HepG2 (cell line): Measurements from ENCODE around the gene RTEL1. TPM values are rescaled to one million over a fixed set of nuclear protein-coding genes. Genes with fewer than 3 reads are reported as not detected.

Experiments used
- ATAC-seq: fragments of 200-7000 bp; cut with Tn5 transposase; 3 replicates; pipeline ENCODE4 v1.9.1; 2020; ENCODE audit warnings: mild to moderate bottlenecking, moderate library complexity
- BruUV-seq: library from RNA; stranded (reverse); fragments of 400-500 nt; replicated peaks from 2 replicates; lab custom pipeline; 2021; lab: Mats Ljungman, UMichigan
- CTCF ChIA-PET: fragments of 300-600 bp; formaldehyde crosslinking; extraction: SDS; loops from one replicate; lab custom pipeline; 2021; ENCODE audit warnings: low total read pairs, inconsistent platforms, low intra/inter-chr PET ratio; lab: Yijun Ruan, JAX
- POLR2A ChIA-PET: fragments of 350-600 bp; sonication (Branson Sonifier 250); formaldehyde crosslinking; loops from one replicate; lab custom pipeline; 2020; ENCODE audit warnings: antibody characterized with exemption, inconsistent platforms; lab: Yijun Ruan, JAX
- DNase-seq: peaks from one replicate; pipeline ENCODE4 v3.0.0-alpha.2; 2015; ENCODE audit warnings: low spot score
- FAIRE-seq: peaks from 3 replicates; lab custom pipeline; 2011; peaks lifted over from hg19 to GRCh38; lab: Jason Lieb, UNC
- H2AFZ ChIP-seq: one replicate; pipeline ENCODE4 v1.6.1; 2011; ENCODE audit warnings: low read length, inconsistent platforms
- H3K27ac ChIP-seq: fragments of 300-600 bp; 3 replicates; pipeline ENCODE4 v1.8.0; 2011; ENCODE audit warnings: mixed run types, mild to moderate bottlenecking, mixed read lengths, low read length, inconsistent platforms; ENCODE audit not compliant: insufficient read depth; ENCODE audit errors: extremely low read length
- H3K27me3 ChIP-seq, 2 experiments: fragments of 200-600 bp in 1 of 2; 2 replicates in 1 of 2; 3 replicates in 1 of 2; pipeline versions ENCODE4 v1.6.0 to v1.8.0; 2011; ENCODE audit warnings: low read length in 2 of 2, mild to moderate bottlenecking in 2 of 2, moderate library complexity in 2 of 2, inconsistent platforms in 1 of 2; ENCODE audit not compliant: insufficient read depth in 2 of 2, control insufficient read depth in 1 of 2
- H3K36me3 ChIP-seq, 2 experiments: fragments of 200-600 bp in 1 of 2; replicated peaks in 1 of 2; 2 replicates in 1 of 2; 3 replicates in 1 of 2; pipeline versions ENCODE4 v1.5.1 to v1.8.0; 2011; ENCODE audit warnings: low read length in 2 of 2, inconsistent platforms in 1 of 2; ENCODE audit not compliant: insufficient read depth in 2 of 2, control insufficient read depth in 1 of 2
- H3K4me1 ChIP-seq: 2 replicates; pipeline ENCODE4 v1.5.1; 2012; ENCODE audit warnings: low read length, inconsistent platforms; ENCODE audit not compliant: insufficient read depth
- H3K4me2 ChIP-seq: 2 replicates; pipeline ENCODE4 v1.6.0; 2011; ENCODE audit warnings: low read depth, low read length, inconsistent platforms
- H3K4me3 ChIP-seq, 3 experiments: fragments of 200-600 bp in 1 of 3; sonication (generic), shearing (Covaris generic) in 1 of 3; replicated peaks in 1 of 3; 2 replicates each; pipeline ENCODE4 v1.5.1; 2011 to 2016; ENCODE audit warnings: low read length in 3 of 3, inconsistent platforms in 2 of 3, low read depth in 2 of 3, mild to moderate bottlenecking in 2 of 3, control low read depth in 1 of 3, mixed read lengths in 1 of 3; ENCODE audit not compliant: insufficient read depth in 1 of 3
- H3K79me2 ChIP-seq: one replicate; pipeline ENCODE4 v1.6.1; 2011; ENCODE audit warnings: low read length, inconsistent platforms; ENCODE audit not compliant: insufficient read depth
- H3K9ac ChIP-seq: 2 replicates; pipeline ENCODE4 v1.6.0; 2011; ENCODE audit warnings: mild to moderate bottlenecking, low read depth, low read length, inconsistent platforms; ENCODE audit not compliant: insufficient read depth
- H3K9me3 ChIP-seq: 2 replicates; pipeline ENCODE4 v1.5.1; 2012; ENCODE audit warnings: mild to moderate bottlenecking, low read length
- H4K20me1 ChIP-seq: 2 replicates; pipeline ENCODE4 v1.6.0; 2011; ENCODE audit warnings: inconsistent platforms, mild to moderate bottlenecking, low read length, moderate library complexity; ENCODE audit not compliant: insufficient read depth
- AGO2 ChIP-seq: fragments of 200-400 bp; formaldehyde crosslinking; optimal IDR thresholded peaks from 2 replicates; pipeline ENCODE3; 2017; ENCODE audit warnings: mild to moderate bottlenecking, low read depth, low read length, moderate library complexity
- FIP1L1 ChIP-seq: fragments of 200-400 bp; formaldehyde crosslinking; IDR thresholded peaks from 2 replicates; pipeline ENCODE4 v1.6.1; 2018; ENCODE audit warnings: low read depth, mild to moderate bottlenecking, low read length, moderate library complexity, borderline replicate concordance; ENCODE audit not compliant: insufficient read depth
- GLI4 ChIP-seq: sonication (generic); formaldehyde crosslinking; IDR thresholded peaks from 2 replicates; pipeline ENCODE4 v1.5.1; 2020; ENCODE audit warnings: missing genetic modification reagents, mild to moderate bottlenecking, moderate library complexity, borderline replicate concordance
- GPBP1L1 ChIP-seq: sonication (generic); formaldehyde crosslinking; IDR thresholded peaks from 2 replicates; pipeline ENCODE4 v1.5.0; 2020; ENCODE audit warnings: mild to moderate bottlenecking, missing genetic modification reagents
- HHEX ChIP-seq: IDR thresholded peaks from 2 replicates; pipeline ENCODE4 v1.6.1; 2016; ENCODE audit warnings: control low read depth
- HNF4G ChIP-seq, 2 experiments: sonication (generic) in 1 of 2; formaldehyde crosslinking in 1 of 2; IDR thresholded peaks; 2 replicates each; pipeline versions ENCODE4 v1.4.0 to v1.6.1; 2011 to 2020; ENCODE audit warnings: borderline replicate concordance in 2 of 2, low read depth in 2 of 2, mild to moderate bottlenecking in 2 of 2, low read length in 1 of 2, missing genetic modification reagents in 1 of 2, moderate library complexity in 1 of 2
- HNRNPL ChIP-seq: fragments of 200-400 bp; formaldehyde crosslinking; IDR thresholded peaks from 2 replicates; pipeline ENCODE4 v1.6.1; 2017; ENCODE audit warnings: mild to moderate bottlenecking, low read depth, low read length
- KDM3A ChIP-seq: IDR thresholded peaks from 2 replicates; pipeline ENCODE4 v1.6.1; 2018; ENCODE audit warnings: low read depth, missing compliant biosample characterization
- POLR2A ChIP-seq, 2 experiments: IDR thresholded peaks; 2 replicates each; pipeline ENCODE4 v1.6.1; 2011; ENCODE audit warnings: low read depth in 2 of 2, low read length in 2 of 2, mild to moderate bottlenecking in 1 of 2, moderate library complexity in 1 of 2; ENCODE audit not compliant: insufficient read depth in 1 of 2
- ZNF263 ChIP-seq: sonication (generic); formaldehyde crosslinking; IDR thresholded peaks from 2 replicates; pipeline ENCODE4 v1.4.0; 2020; ENCODE audit warnings: missing genetic modification reagents
- ZNF567 ChIP-seq: sonication (generic); formaldehyde crosslinking; IDR thresholded peaks from 2 replicates; pipeline ENCODE4 v1.8.1; 2023; ENCODE audit warnings: mild to moderate bottlenecking, missing genetic modification reagents, borderline replicate concordance
- WGBS: methylation state at CpG from one replicate; pipeline ENCODE4 v1.1.6; 2017; ENCODE audit warnings: low lambda C conversion rate; 5-methylcytosine and 5-hydroxymethylcytosine counted together
- in situ Hi-C: cut with HindIII; loops from 2 replicates; pipeline ENCODE4 v1.10.0; 2017; ENCODE audit warnings: low pct_unique_long_range_greater_than_20kb; ENCODE audit not compliant: extremely low pct_ligation_motif_present
- intact Hi-C: fragments of 100-400 bp; cut with micrococcal nuclease; formaldehyde crosslinking; loops from one replicate; pipeline ENCODE4 v1.10.0; 2022; ENCODE audit not compliant: unreplicated experiment
- polyA plus RNA-seq, 8 experiments: library from polyadenylated mRNA; depleted of rRNA in 3 of 8; stranded (reverse) in 7 of 8; unstranded in 1 of 8; fragments of >200 nt; fragmentation: Illumina TruSeq in 4 of 8; extraction: Trizol in 4 of 8; gene quantifications; 2 replicates each; pipeline versions ENCODE4 v1.2.1 to v1.2.3, GENCODE V29; 2011 to 2016; ENCODE audit warnings: low read depth in 4 of 8, missing spikeins in 1 of 8, mixed read lengths in 1 of 8; ENCODE audit not compliant: insufficient read depth in 1 of 8
- total RNA-seq, 5 experiments: library from RNA; depleted of rRNA; stranded (reverse); fragments of >200 nt; fragmentation: Illumina TruSeq; extraction: Trizol; gene quantifications; 2 replicates each; pipeline ENCODE4 v1.2.3, GENCODE V29; 2016; ENCODE audit warnings: low read depth in 1 of 5
- TF ChIP-seq, protein P1 (sequence below): sonication (generic); formaldehyde crosslinking; IDR thresholded peaks from 2 replicates; pipeline ENCODE4 v1.4.0; 2020; ENCODE audit warnings: missing genetic modification reagents, borderline replicate concordance
- TF ChIP-seq, protein P2 (sequence below): sonication (generic); formaldehyde crosslinking; IDR thresholded peaks from 2 replicates; pipeline ENCODE4 v1.8.0; 2022; ENCODE audit warnings: mild to moderate bottlenecking, missing genetic modification reagents, moderate library complexity

RTEL1 gene
- total and polyA plus RNA-seq, 2 of the 13 experiments (the other 11 are each of a cell fraction or from before 2014, with no cell fraction given), result 21.8 to 36.4 TPM

DNA sequence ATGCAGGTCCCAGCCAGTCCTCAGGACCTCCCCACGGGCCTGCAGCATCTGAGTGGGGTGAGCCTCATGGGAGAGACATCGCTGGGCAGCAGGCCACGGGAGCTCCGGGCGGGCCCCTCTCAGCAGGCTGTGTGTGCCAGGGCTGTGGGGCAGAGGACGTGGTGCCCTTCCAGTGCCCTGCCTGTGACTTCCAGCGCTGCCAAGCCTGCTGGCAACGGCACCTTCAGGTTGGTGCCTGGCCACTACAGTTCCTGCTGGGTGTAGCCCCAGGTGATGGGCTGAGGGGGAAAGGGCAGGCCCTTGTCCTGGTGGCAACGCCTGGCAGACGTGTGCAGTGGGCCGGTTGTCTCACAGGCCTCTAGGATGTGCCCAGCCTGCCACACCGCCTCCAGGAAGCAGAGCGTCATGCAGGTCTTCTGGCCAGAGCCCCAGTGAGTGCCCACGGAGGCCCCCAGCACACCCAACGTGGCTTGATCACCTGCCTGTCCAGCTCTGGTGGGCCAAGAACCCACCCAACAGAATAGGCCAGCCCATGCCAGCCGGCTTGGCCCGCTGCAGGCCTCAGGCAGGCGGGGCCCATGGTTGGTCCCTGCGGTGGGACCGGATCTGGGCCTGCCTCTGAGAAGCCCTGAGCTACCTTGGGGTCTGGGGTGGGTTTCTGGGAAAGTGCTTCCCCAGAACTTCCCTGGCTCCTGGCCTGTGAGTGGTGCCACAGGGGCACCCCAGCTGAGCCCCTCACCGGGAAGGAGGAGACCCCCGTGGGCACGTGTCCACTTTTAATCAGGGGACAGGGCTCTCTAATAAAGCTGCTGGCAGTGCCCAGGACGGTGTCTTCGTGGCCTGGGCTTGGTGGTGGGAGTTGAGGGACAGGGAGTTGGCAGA is 37.6 kb downstream of the RTEL1 start:
- Histone ChIP-seq H3K4me3 (no peak overlapping the region), H3K27ac (no peak overlapping the region), H3K4me2 (no peak overlapping the region), H4K20me1 (peaks cover 4% of the 10 kb centered on the region; the same call in 1 of the 2 replicates), H3K9ac (no peak overlapping the region), H3K36me3 (peaks cover 4% of the 10 kb centered on the region in 2 experiments; a peak in 4 of 5 replicates), H3K9me3 (no peaks in the 10 kb centered on the region), H2AFZ (no peak overlapping the region), H3K79me2 (no peaks in the 10 kb centered on the region), H3K27me3 (no peaks in the 10 kb centered on the region), H3K4me1 (peaks cover 21% of the 10 kb centered on the region)
- in situ Hi-C loops, result no loop called here
- POLR2A ChIA-PET, result interaction anchor here (0.7 to 1.7 kb wide), 2 partner anchors 12 to 13 kb away, joined by 3 to 9 read pairs; partner anchors contain the start of genes ARFRP1 and ZGPAT
- CTCF ChIA-PET, result no interaction called here
- no peak for DNase-seq
- intact Hi-C loops, result no loop called here
- peak; percentile 0 for ATAC-seq
- BruUV-seq, result no TSS peak
- WGBS, result 93% methylated on average over 13 of the region's 25 CpGs
- no peak for FAIRE-seq
- TF ChIP-seq HNRNPL (peak; percentile 82), HNF4G (IDR thresholded peaks at IDR 0.05; ENCODE audit: borderline replicate concordance, low read depth, low read length) (no peak), HNF4G (CRISPR knock-in tag; IDR thresholded peaks at IDR 0.05; ENCODE audit: borderline replicate concordance, low read depth) (0 out of 2 replicates have a peak, but pooled peaks have one; percentile 22), KDM3A (CRISPR knock-in tag) (no peak), ZNF263 (CRISPR knock-in tag) (peak; percentile 23; the same call in 1 of the 2 replicates), POLR2A (IDR thresholded peaks at IDR 0.05; ENCODE audit: insufficient read depth in 1 of 2, low read depth in 2 of 2, low read length in 2 of 2) (peak; percentile 33 to 51; a peak in 2 of 4 replicates), GPBP1L1 (no peak), AGO2 (peak; percentile 69), GLI4 (CRISPR knock-in tag) (no peak), FIP1L1 (peak; percentile 24; the same call in 1 of the 2 replicates), ZNF567 (CRISPR knock-in tag) (0 out of 2 replicates have a peak, but pooled peaks have one; percentile 49), HHEX (CRISPR knock-in tag) (no peak)
- TF ChIP-seq, protein P1, sequence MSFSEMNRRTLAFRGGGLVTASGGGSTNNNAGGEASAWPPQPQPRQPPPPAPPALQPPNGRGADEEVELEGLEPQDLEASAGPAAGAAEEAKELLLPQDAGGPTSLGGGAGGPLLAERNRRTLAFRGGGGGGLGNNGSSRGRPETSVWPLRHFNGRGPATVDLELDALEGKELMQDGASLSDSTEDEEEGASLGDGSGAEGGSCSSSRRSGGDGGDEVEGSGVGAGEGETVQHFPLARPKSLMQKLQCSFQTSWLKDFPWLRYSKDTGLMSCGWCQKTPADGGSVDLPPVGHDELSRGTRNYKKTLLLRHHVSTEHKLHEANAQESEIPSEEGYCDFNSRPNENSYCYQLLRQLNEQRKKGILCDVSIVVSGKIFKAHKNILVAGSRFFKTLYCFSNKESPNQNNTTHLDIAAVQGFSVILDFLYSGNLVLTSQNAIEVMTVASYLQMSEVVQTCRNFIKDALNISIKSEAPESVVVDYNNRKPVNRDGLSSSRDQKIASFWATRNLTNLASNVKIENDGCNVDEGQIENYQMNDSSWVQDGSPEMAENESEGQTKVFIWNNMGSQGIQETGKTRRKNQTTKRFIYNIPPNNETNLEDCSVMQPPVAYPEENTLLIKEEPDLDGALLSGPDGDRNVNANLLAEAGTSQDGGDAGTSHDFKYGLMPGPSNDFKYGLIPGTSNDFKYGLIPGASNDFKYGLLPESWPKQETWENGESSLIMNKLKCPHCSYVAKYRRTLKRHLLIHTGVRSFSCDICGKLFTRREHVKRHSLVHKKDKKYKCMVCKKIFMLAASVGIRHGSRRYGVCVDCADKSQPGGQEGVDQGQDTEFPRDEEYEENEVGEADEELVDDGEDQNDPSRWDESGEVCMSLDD, result no peak
- TF ChIP-seq, protein P2, sequence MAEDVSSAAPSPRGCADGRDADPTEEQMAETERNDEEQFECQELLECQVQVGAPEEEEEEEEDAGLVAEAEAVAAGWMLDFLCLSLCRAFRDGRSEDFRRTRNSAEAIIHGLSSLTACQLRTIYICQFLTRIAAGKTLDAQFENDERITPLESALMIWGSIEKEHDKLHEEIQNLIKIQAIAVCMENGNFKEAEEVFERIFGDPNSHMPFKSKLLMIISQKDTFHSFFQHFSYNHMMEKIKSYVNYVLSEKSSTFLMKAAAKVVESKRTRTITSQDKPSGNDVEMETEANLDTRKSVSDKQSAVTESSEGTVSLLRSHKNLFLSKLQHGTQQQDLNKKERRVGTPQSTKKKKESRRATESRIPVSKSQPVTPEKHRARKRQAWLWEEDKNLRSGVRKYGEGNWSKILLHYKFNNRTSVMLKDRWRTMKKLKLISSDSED (CRISPR knock-in tag), result 0 out of 2 replicates have a peak, but pooled peaks have one; percentile 26
